Activated T-helper 2 cell treated with anti-CD3 and anti-CD28 coated beads, Interferon-gamma antibody, Interleukin-2, Interleukin-4, amounts not matched to agents 10 μg/mL and 5 μg/mL and 100 μg/mL, durations not matched to agents 14 hours and 24 hours and 36 hours (primary cell): ENCODE results near the gene SLC25A51. TPM values are rescaled to one million over a fixed set of nuclear protein-coding genes. Genes with fewer than 3 reads are reported as not detected.

ENCODE experiments used
- DNase-seq: peaks from one replicate; pipeline ENCODE4 v3.0.0; 2021; ENCODE audit warnings: low spot score
- H3K27ac Mint-ChIP-seq: one replicate; pipeline ENCODE4 v1.8.0; 2021; ENCODE audit warnings: mixed read lengths
- H3K27me3 Mint-ChIP-seq: one replicate; pipeline ENCODE4 v1.8.0; 2021; ENCODE audit warnings: low read depth, mixed read lengths
- H3K36me3 Mint-ChIP-seq: one replicate; pipeline ENCODE4 v1.8.0; 2021; ENCODE audit warnings: low read depth, mixed read lengths
- H3K4me1 Mint-ChIP-seq: one replicate; pipeline ENCODE4 v1.8.0; 2021; ENCODE audit warnings: low read depth, mixed read lengths
- H3K4me3 Mint-ChIP-seq: one replicate; pipeline ENCODE4 v1.8.0; 2021; ENCODE audit warnings: low read depth, mild to moderate bottlenecking, moderate library complexity, mixed read lengths
- H3K9me3 Mint-ChIP-seq: one replicate; pipeline ENCODE4 v1.8.0; 2021; ENCODE audit warnings: mixed read lengths
- intact Hi-C: fragments of 100-400 bp; cut with micrococcal nuclease; formaldehyde crosslinking; loops from one replicate; pipeline ENCODE4 v1.15.1; 2023
- total RNA-seq: library from RNA; stranded (reverse); gene quantifications from 2 replicates; pipeline ENCODE4 v1.2.3, GENCODE V29; 2022

SLC25A51 gene
- total RNA-seq, 1 donor from 2014 or later: 29.7 TPM

- H3K27ac Mint-ChIP-seq: no peak overlapping the region
- intact Hi-C loops: no loop called here
- no peak overlapping the region for H3K4me3 Mint-ChIP-seq
- no peaks in the 10 kb centered on the region for H3K36me3 Mint-ChIP-seq
- H3K4me1 Mint-ChIP-seq: peaks cover under 1% of the 10 kb centered on the region
- DNase-seq: no peak
- no peaks in the 10 kb centered on the region for H3K27me3 Mint-ChIP-seq
- no peaks in the 10 kb centered on the region for H3K9me3 Mint-ChIP-seq
Measured at GRCh38 chr9:37921168-37921510, 17.2 kb upstream of the SLC25A51 start.

- no peak for DNase-seq
- no peaks in the 10 kb centered on the region for H3K27me3 Mint-ChIP-seq
- no peak overlapping the region for H3K27ac Mint-ChIP-seq
- no peaks in the 10 kb centered on the region for H3K36me3 Mint-ChIP-seq
- intact Hi-C loops: no loop called here
- no peaks in the 10 kb centered on the region for H3K4me1 Mint-ChIP-seq
- no peak overlapping the region for H3K4me3 Mint-ChIP-seq
- H3K9me3 Mint-ChIP-seq: no peaks in the 10 kb centered on the region
Measured at GRCh38 chr9:37920471-37921167, 16.7 kb upstream of the SLC25A51 start.

- Mint-ChIP-seq H3K4me1 (no peaks in the 10 kb centered on the region), H3K9me3 (no peaks in the 10 kb centered on the region), H3K4me3 (no peak overlapping the region), H3K27ac (no peak overlapping the region), H3K36me3 (no peaks in the 10 kb centered on the region), H3K27me3 (no peaks in the 10 kb centered on the region)
- intact Hi-C loops: no loop called here
- DNase-seq: no peak
Measured at GRCh38 chr9:37919956-37920335, 16.0 kb upstream of the SLC25A51 start.

DNA sequence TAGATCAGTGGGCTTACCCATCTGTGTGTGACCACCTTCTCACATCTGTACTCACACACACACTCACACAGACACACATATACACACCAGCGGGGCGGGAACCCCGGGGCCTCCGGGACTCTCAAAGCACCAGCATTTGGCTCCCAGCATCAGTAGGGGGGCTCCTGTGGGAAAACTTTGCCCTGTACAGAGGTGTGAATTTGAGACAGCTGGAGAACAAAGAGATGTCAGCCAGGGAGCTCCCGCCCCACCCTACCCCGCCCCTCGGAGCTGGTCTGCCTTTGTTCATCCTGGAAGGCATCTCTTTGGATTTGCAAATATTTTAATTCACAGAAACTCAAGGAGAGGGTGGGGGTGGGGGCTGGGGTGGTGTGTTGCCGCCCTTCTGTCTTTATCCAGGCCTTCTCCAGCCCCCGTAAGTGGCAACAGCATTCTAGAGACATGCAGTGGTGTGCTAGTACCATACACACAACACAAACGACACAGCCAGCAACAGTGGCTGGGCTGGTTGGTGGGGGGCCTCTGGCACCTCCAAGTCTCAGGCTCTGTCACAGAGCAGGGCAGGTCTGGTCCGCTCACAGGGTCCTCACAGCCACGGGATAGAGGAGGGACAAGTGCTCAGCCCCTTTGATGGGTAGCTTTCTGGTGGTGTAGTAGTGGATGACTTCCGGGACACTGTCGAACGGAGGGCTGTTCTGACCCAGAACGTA is 15.5 kb upstream of the SLC25A51 start:
- Mint-ChIP-seq H3K9me3 (no peaks in the 10 kb centered on the region), H3K36me3 (no peaks in the 10 kb centered on the region), H3K27me3 (no peaks in the 10 kb centered on the region), H3K4me1 (no peaks in the 10 kb centered on the region), H3K4me3 (no peak overlapping the region), H3K27ac (no peak overlapping the region)
- intact Hi-C loops: no loop called here
- DNase-seq: no peak

GRCh38 chr9:37918665-37919170 is 14.8 kb upstream of the SLC25A51 start:
- H3K4me3 Mint-ChIP-seq: no peak overlapping the region
- H3K9me3 Mint-ChIP-seq: no peaks in the 10 kb centered on the region
- H3K36me3 Mint-ChIP-seq: no peaks in the 10 kb centered on the region
- no peaks in the 10 kb centered on the region for H3K27me3 Mint-ChIP-seq
- intact Hi-C loops: no loop called here
- H3K4me1 Mint-ChIP-seq: no peaks in the 10 kb centered on the region
- H3K27ac Mint-ChIP-seq: no peak overlapping the region
- no peak for DNase-seq

- intact Hi-C loops: no loop called here
- H3K27ac Mint-ChIP-seq: no peak overlapping the region
- no peak overlapping the region for H3K4me3 Mint-ChIP-seq
- no peaks in the 10 kb centered on the region for H3K9me3 Mint-ChIP-seq
- DNase-seq: no peak
- peaks cover 2% of the 10 kb centered on the region for H3K4me1 Mint-ChIP-seq
- H3K27me3 Mint-ChIP-seq: no peaks in the 10 kb centered on the region
- no peaks in the 10 kb centered on the region for H3K36me3 Mint-ChIP-seq
Measured at GRCh38 chr9:37917801-37918664, 14.1 kb upstream of the SLC25A51 start.

DNA sequence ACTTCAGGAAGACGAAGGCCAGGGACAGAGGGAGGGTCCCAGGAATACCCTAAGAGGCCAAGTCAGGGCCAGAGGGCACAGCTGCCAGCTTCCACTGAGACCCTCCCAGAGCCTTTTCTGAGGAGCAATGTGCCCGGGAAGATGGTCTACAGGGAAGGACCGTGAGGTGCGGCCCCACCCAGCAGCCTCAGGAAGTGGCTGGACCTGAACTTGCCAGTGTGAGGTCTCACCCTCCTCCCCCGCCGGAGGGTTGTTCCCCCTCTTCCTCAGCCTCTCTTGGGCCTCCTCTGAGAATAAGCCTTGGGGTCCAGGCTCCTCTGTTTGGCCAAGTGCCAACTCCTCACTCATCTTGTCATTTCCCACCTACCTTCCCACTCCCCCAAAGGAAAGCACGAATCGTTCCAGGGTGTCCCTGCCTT is 13.4 kb upstream of the SLC25A51 start:
- Mint-ChIP-seq H3K27ac (no peak overlapping the region), H3K9me3 (no peaks in the 10 kb centered on the region), H3K27me3 (no peaks in the 10 kb centered on the region), H3K4me1 (peaks cover 2% of the 10 kb centered on the region), H3K36me3 (no peaks in the 10 kb centered on the region), H3K4me3 (no peak overlapping the region)
- intact Hi-C loops: no loop called here
- DNase-seq: no peak

DNA sequence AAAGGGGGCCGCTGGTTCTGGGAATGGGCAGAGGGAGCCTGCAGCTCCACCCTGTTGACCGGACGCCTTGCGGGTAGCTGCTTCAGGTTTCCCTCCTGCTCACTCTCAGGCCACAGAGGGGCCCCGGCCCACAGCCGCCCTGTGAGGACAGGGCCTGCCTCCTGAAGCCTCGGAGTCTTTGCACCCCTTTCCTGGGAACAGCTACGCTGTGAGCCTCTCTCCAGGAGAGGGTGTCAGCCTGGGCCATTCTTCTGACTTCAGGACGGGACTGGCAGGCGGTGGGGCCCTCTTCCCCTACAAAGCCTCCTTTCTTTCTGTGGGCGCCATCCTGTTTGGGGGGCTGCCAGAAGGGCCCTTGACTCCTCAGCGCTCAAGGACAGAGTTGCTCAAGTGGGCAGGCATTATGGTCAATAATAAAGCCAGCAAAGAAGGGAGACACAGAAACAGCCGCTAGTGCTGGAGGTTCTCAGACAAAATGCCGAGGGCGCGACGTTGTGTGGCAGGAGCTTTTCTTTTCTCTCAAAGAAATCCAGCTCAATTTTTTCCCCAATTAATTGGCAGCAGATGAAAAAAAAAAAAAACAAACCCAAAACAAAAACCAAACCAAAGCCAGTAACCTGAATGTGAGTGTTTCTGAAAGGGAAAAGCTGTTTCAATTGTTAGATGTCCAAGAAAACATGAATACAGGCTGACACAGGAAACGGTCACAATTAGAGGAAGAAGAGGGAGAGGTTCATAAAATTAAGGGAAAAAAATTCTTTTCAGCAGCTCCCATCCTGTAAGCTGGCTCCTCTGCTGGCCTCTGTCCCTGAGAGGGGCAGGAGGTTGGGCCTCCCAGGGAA is 12.8 kb upstream of the SLC25A51 start:
- Mint-ChIP-seq H3K9me3 (no peaks in the 10 kb centered on the region), H3K4me3 (no peak overlapping the region), H3K36me3 (no peaks in the 10 kb centered on the region), H3K27me3 (no peaks in the 10 kb centered on the region), H3K4me1 (peaks cover 2% of the 10 kb centered on the region), H3K27ac (no peak overlapping the region)
- intact Hi-C loops: no loop called here
- no peak for DNase-seq

DNA sequence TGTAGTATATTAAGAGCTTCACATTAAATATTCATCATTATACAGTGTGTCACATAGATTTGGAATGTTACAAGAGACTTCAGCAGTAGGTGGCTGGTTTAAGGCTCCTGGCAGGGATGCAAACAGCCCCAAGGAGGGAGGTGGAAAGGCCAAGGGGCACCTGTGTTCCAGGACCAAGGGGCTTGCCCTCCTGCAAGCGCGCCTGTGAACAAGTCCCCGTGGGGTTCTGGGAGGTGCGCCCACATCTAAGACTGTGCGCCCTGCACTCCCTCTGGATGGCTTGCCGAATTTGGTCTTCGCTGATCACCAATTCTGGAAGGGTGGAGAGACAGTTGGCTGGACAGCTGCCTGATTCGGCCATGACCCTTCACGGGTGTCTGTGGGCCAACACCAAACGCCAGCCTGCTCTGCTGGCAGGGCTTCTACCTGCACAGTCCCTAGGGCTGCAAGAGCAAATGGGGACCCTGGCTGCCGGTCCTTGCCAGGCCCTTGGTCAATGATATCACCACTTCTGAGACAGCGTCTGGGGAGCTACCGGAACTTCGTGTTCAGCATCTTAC is 12.1 kb upstream of the SLC25A51 start:
- Mint-ChIP-seq H3K9me3 (no peaks in the 10 kb centered on the region), H3K27me3 (no peaks in the 10 kb centered on the region), H3K4me1 (peaks cover 2% of the 10 kb centered on the region), H3K4me3 (no peak overlapping the region), H3K27ac (no peak overlapping the region), H3K36me3 (no peaks in the 10 kb centered on the region)
- DNase-seq: no peak
- intact Hi-C loops: no loop called here

DNA sequence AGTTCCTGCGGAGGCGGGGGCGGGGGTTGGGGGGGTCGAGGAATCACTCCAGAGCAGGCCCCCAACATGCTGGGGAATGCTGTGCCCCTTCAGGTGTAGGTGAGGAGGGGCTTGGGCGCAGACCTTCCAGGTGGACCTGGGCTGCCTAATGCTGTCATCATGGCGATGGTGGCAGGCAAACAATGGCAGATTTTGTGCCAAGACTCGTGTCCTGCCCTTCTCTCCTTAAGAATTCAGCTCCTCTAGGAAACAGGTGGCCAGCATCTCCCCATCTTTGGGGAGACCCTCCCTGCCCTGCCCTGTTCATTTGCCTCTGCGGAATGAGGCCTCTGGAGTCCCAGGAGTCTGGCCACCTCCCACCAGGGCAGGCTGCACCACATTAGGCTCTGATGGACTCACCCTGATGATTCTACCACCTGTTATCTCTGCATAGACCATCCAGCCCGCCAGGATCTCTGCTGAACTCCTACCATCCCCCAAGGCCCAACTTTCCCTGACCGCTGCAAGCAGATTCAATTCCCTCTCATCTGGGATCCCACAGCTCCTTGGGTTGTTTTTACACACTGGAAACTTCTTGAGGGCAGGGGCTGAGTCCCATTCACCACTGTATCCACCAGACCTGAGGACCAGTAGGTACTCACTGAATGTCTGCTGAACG is 10.9 kb upstream of the SLC25A51 start:
- no peak overlapping the region for H3K27ac Mint-ChIP-seq
- H3K4me1 Mint-ChIP-seq: peaks cover 2% of the 10 kb centered on the region
- H3K4me3 Mint-ChIP-seq: no peak overlapping the region
- intact Hi-C loops: no loop called here
- H3K36me3 Mint-ChIP-seq: no peaks in the 10 kb centered on the region
- H3K9me3 Mint-ChIP-seq: no peaks in the 10 kb centered on the region
- H3K27me3 Mint-ChIP-seq: no peaks in the 10 kb centered on the region
- no peak for DNase-seq

DNA sequence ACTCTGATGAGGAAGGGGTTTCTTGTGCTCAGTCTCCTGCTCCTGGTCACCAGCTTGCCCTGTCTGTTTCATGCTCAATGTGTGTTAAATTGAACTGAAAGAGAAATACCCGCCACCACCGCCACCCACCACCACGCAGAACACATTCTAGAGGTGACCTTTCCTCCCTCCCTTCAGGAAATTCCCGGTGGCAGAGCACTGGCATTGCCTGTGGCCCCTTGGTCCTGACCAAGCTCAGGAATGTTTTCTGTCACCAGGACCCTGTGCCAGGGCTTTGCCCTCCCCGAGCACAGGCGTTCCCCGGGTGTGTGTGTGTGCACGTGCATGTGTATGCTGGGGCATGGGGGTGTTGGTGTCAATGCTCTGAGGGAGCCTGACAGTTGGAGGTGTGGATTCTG is 10.2 kb upstream of the SLC25A51 start:
- no peak for DNase-seq
- no peak overlapping the region for H3K4me3 Mint-ChIP-seq
- H3K27me3 Mint-ChIP-seq: no peaks in the 10 kb centered on the region
- intact Hi-C loops: no loop called here
- no peak overlapping the region for H3K27ac Mint-ChIP-seq
- no peaks in the 10 kb centered on the region for H3K36me3 Mint-ChIP-seq
- H3K9me3 Mint-ChIP-seq: no peaks in the 10 kb centered on the region
- H3K4me1 Mint-ChIP-seq: peaks cover 2% of the 10 kb centered on the region
